Measurements from ENCODE around the gene NXN.
"Not testable (repeated sequence)": the region's sequence is repeated elsewhere in the genome, so short reads cannot be mapped to it uniquely, and the experiment has no call there.

The NXN gene

GRCh38 chr17:850851-851763 lies 128.5 kb downstream of the NXN start:
- peak overlapping the region; percentile 39 for H3K27ac ChIP-seq (ENCODE audit: insufficient read depth, low read depth, low read length, poor library complexity, severe bottlenecking)
- 79 to 80% methylated on average over 29 to 30 of the region's 30 CpGs for whole genome bisulfite sequencing, 2 experiments
- peaks cover 30% of the 10 kb centered on the region for H3K4me1 ChIP-seq (ENCODE audit: control insufficient read depth, insufficient read depth, low read length)
- H3K9me3 ChIP-seq (ENCODE audit: control insufficient read depth, low read length), result no peaks in the 10 kb centered on the region
- no peak overlapping the region for H3K4me3 ChIP-seq (ENCODE audit: insufficient read depth, low read depth, low read length)
- no peaks in the 10 kb centered on the region for H3K27me3 ChIP-seq (ENCODE audit: control insufficient read depth, insufficient read depth, low read length, poor library complexity, severe bottlenecking)
- no peaks in the 10 kb centered on the region for H3K36me3 ChIP-seq (ENCODE audit: control insufficient read depth, insufficient read depth, low read length)

- Histone ChIP-seq H3K27me3 (ENCODE audit: control insufficient read depth, insufficient read depth, low read length, poor library complexity, severe bottlenecking) (no peaks in the 10 kb centered on the region), H3K9me3 (ENCODE audit: control insufficient read depth, low read length) (no peaks in the 10 kb centered on the region), H3K36me3 (ENCODE audit: control insufficient read depth, insufficient read depth, low read length) (no peaks in the 10 kb centered on the region), H3K4me1 (ENCODE audit: control insufficient read depth, insufficient read depth, low read length) (peaks cover 30% of the 10 kb centered on the region), H3K4me3 (ENCODE audit: insufficient read depth, low read depth, low read length) (no peak overlapping the region), H3K27ac (ENCODE audit: insufficient read depth, low read depth, low read length, poor library complexity, severe bottlenecking) (peak overlapping the region; percentile 39)
- 92 to 93% methylated on average over 25 of the region's 25 CpGs for WGBS, 2 experiments
Measured at GRCh38 chr17:850086-850850, 129.3 kb downstream of the NXN start.

- WGBS, 2 experiments, result 89 to 90% methylated on average over 11 of the region's 11 CpGs
- Histone ChIP-seq H3K9me3 (ENCODE audit: control insufficient read depth, low read length) (no peaks in the 10 kb centered on the region), H3K36me3 (ENCODE audit: control insufficient read depth, insufficient read depth, low read length) (no peaks in the 10 kb centered on the region), H3K27me3 (ENCODE audit: control insufficient read depth, insufficient read depth, low read length, poor library complexity, severe bottlenecking) (no peaks in the 10 kb centered on the region), H3K4me1 (ENCODE audit: control insufficient read depth, insufficient read depth, low read length) (peaks cover 30% of the 10 kb centered on the region), H3K4me3 (ENCODE audit: insufficient read depth, low read depth, low read length) (no peak overlapping the region), H3K27ac (ENCODE audit: insufficient read depth, low read depth, low read length, poor library complexity, severe bottlenecking) (no peak overlapping the region)
Measured at GRCh38 chr17:848402-848801, 131.2 kb downstream of the NXN start.

GRCh38 chr17:846901-847843 lies 132.4 kb downstream of the NXN start:
- no peak overlapping the region for H3K27ac ChIP-seq (ENCODE audit: insufficient read depth, low read depth, low read length, poor library complexity, severe bottlenecking)
- H3K27me3 ChIP-seq (ENCODE audit: control insufficient read depth, insufficient read depth, low read length, poor library complexity, severe bottlenecking), result no peaks in the 10 kb centered on the region
- H3K9me3 ChIP-seq (ENCODE audit: control insufficient read depth, low read length), result no peaks in the 10 kb centered on the region
- H3K4me1 ChIP-seq (ENCODE audit: control insufficient read depth, insufficient read depth, low read length), result peaks cover 26% of the 10 kb centered on the region
- WGBS, 2 experiments, result 85 to 87% methylated on average over 32 of the region's 32 CpGs
- H3K36me3 ChIP-seq (ENCODE audit: control insufficient read depth, insufficient read depth, low read length), result no peaks in the 10 kb centered on the region
- no peak overlapping the region for H3K4me3 ChIP-seq (ENCODE audit: insufficient read depth, low read depth, low read length)

GRCh38 chr17:841313-841712 lies 138.3 kb downstream of the NXN start:
- 76% methylated on average over 33 of the region's 33 CpGs for WGBS, 2 experiments
- Histone ChIP-seq H3K4me1 (ENCODE audit: control insufficient read depth, insufficient read depth, low read length) (peaks cover 3% of the 10 kb centered on the region), H3K27me3 (ENCODE audit: control insufficient read depth, insufficient read depth, low read length, poor library complexity, severe bottlenecking) (no peaks in the 10 kb centered on the region), H3K4me3 (ENCODE audit: insufficient read depth, low read depth, low read length) (no peak overlapping the region), H3K9me3 (ENCODE audit: control insufficient read depth, low read length) (no peaks in the 10 kb centered on the region), H3K27ac (ENCODE audit: insufficient read depth, low read depth, low read length, poor library complexity, severe bottlenecking) (no peak overlapping the region), H3K36me3 (ENCODE audit: control insufficient read depth, insufficient read depth, low read length) (no peaks in the 10 kb centered on the region)

- Histone ChIP-seq H3K36me3 (ENCODE audit: control insufficient read depth, insufficient read depth, low read length) (no peaks in the 10 kb centered on the region), H3K27ac (ENCODE audit: insufficient read depth, low read depth, low read length, poor library complexity, severe bottlenecking) (no peak overlapping the region), H3K4me3 (ENCODE audit: insufficient read depth, low read depth, low read length) (no peak overlapping the region), H3K9me3 (ENCODE audit: control insufficient read depth, low read length) (no peaks in the 10 kb centered on the region), H3K27me3 (ENCODE audit: control insufficient read depth, insufficient read depth, low read length, poor library complexity, severe bottlenecking) (no peaks in the 10 kb centered on the region), H3K4me1 (ENCODE audit: control insufficient read depth, insufficient read depth, low read length) (peaks cover 6% of the 10 kb centered on the region)
- 91 to 98% methylated on average over 11 of the region's 11 CpGs for WGBS, 2 experiments
Measured at GRCh38 chr17:838486-838885, 141.1 kb downstream of the NXN start.

GRCh38 chr17:836151-836550 lies 143.4 kb downstream of the NXN start:
- Histone ChIP-seq H3K27ac (ENCODE audit: insufficient read depth, low read depth, low read length, poor library complexity, severe bottlenecking) (peak overlapping the region; percentile 87), H3K27me3 (ENCODE audit: control insufficient read depth, insufficient read depth, low read length, poor library complexity, severe bottlenecking) (no peaks in the 10 kb centered on the region), H3K9me3 (ENCODE audit: control insufficient read depth, low read length) (no peaks in the 10 kb centered on the region), H3K4me1 (ENCODE audit: control insufficient read depth, insufficient read depth, low read length) (peaks cover 6% of the 10 kb centered on the region), H3K4me3 (ENCODE audit: insufficient read depth, low read depth, low read length) (no peak overlapping the region), H3K36me3 (ENCODE audit: control insufficient read depth, insufficient read depth, low read length) (no peaks in the 10 kb centered on the region)
- 65 to 75% methylated on average over 9 of the region's 9 CpGs for WGBS, 2 experiments

- WGBS, 2 experiments, result 19 to 23% methylated on average over 2 to 3 of the region's 27 CpGs
- H3K36me3 ChIP-seq (ENCODE audit: control insufficient read depth, insufficient read depth, low read length); H3K4me1 ChIP-seq (ENCODE audit: control insufficient read depth, insufficient read depth, low read length); H3K9me3 ChIP-seq (ENCODE audit: control insufficient read depth, low read length); H3K4me3 ChIP-seq (ENCODE audit: insufficient read depth, low read depth, low read length); H3K27me3 ChIP-seq (ENCODE audit: control insufficient read depth, insufficient read depth, low read length, poor library complexity, severe bottlenecking): not testable (repeated sequence)
- peak overlapping the region; percentile 87 for H3K27ac ChIP-seq (ENCODE audit: insufficient read depth, low read depth, low read length, poor library complexity, severe bottlenecking)
Measured at GRCh38 chr17:835721-836120, 143.9 kb downstream of the NXN start.

- Histone ChIP-seq H3K4me3 (ENCODE audit: insufficient read depth, low read depth, low read length) (no peak overlapping the region), H3K9me3 (ENCODE audit: control insufficient read depth, low read length) (no peaks in the 10 kb centered on the region), H3K4me1 (ENCODE audit: control insufficient read depth, insufficient read depth, low read length) (peaks cover 6% of the 10 kb centered on the region), H3K36me3 (ENCODE audit: control insufficient read depth, insufficient read depth, low read length) (no peaks in the 10 kb centered on the region), H3K27ac (ENCODE audit: insufficient read depth, low read depth, low read length, poor library complexity, severe bottlenecking) (peak overlapping the region; percentile 74), H3K27me3 (ENCODE audit: control insufficient read depth, insufficient read depth, low read length, poor library complexity, severe bottlenecking) (no peaks in the 10 kb centered on the region)
- 48% methylated on average over 8 to 9 of the region's 9 CpGs for WGBS, 2 experiments
Measured at GRCh38 chr17:835263-835662, 144.3 kb downstream of the NXN start.

Data from ectodermal cell (in vitro differentiated cells).